Astrocyte of the spinal cord (primary cell): Measurements from ENCODE around the gene LAMB1.

Experiments used
- DNase-seq: peaks from one replicate; pipeline ENCODE4 v3.0.0; 2011; ENCODE audit warnings: low read depth, low spot score
- H3K4me3 ChIP-seq: 2 replicates; pipeline ENCODE4 v1.5.1; 2011; ENCODE audit warnings: low read depth, mild to moderate bottlenecking, low read length, moderate library complexity
- in situ Hi-C: cut with HindIII; loops from 2 replicates; pipeline ENCODE4 v1.10.0; 2017; ENCODE audit warnings: low sequenced_read_pairs
- TF ChIP-seq, protein P1 (sequence below): IDR thresholded peaks from 2 replicates; pipeline ENCODE4 v1.5.1; 2012; ENCODE audit warnings: low read depth, mild to moderate bottlenecking, low read length, inconsistent platforms

Gene LAMB1

DNA sequence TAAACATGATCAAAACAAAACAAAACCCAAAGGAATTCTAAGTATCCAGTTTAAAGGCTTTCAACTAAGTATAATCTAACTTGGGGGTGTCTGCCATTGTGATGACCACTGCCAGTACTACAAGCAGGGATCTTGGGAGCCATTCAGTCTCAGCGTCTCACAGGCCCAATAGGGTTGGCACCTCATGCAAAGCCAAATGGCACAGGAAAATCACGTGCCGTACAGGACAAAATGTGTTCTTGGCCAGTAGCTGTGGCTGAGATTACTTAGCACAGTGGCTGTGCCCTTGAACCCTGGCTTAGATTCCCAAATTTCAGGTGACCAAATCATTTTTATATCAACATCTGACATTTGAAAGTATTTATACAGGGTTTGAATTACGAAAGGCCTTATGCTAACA is 62.0 kb downstream of the LAMB1 start:
- TF ChIP-seq, protein P1, sequence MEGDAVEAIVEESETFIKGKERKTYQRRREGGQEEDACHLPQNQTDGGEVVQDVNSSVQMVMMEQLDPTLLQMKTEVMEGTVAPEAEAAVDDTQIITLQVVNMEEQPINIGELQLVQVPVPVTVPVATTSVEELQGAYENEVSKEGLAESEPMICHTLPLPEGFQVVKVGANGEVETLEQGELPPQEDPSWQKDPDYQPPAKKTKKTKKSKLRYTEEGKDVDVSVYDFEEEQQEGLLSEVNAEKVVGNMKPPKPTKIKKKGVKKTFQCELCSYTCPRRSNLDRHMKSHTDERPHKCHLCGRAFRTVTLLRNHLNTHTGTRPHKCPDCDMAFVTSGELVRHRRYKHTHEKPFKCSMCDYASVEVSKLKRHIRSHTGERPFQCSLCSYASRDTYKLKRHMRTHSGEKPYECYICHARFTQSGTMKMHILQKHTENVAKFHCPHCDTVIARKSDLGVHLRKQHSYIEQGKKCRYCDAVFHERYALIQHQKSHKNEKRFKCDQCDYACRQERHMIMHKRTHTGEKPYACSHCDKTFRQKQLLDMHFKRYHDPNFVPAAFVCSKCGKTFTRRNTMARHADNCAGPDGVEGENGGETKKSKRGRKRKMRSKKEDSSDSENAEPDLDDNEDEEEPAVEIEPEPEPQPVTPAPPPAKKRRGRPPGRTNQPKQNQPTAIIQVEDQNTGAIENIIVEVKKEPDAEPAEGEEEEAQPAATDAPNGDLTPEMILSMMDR, result no peak
- no peak for DNase-seq
- no peak overlapping the region for H3K4me3 ChIP-seq
- in situ Hi-C loops, result no loop called here

DNA sequence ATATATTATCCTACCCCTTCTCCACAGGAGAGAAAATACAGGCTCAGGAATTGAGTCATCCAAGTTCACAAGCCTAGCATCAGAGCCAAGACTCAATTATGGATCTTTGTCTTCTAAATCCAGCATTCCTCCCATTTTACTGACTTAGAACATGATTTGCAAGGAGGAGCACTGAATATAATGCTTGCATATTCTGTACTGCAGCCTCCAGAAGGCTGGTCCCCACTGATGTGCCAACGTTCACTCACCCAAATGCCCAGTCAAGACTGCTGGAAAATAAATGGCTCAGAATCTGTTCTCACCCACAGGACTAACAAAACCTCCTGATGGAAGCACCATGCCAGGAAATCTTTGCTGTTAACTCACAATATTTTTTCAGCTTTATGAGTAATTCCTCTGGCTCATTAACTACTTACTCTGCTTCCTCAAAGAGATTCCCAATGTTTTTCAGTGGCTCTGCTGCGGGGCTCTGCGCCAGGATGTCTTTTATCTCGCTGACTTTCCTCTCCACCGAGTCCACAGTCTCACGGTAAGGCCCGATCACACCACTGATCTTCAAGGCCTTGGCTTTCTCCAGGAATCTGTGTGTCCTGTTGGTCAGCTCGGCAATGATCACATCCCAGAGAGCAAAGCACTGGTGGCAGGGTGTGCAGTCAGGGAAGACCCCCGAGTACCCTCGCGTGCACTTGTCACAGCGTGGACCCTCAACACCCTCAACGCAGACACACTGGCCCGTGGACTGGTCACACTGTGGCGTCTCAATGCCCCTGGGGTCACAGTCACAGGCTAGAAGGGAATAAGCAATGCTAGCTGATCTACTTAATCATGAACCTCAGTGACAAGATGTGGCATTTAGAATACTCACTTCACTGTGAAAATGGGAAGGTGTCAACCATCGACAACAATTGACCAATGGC is 63.1 kb downstream of the LAMB1 start:
- in situ Hi-C loops, result no loop called here
- DNase-seq, result peak; percentile 94
- TF ChIP-seq, protein P1, result no peak
- H3K4me3 ChIP-seq, result no peak overlapping the region

DNA sequence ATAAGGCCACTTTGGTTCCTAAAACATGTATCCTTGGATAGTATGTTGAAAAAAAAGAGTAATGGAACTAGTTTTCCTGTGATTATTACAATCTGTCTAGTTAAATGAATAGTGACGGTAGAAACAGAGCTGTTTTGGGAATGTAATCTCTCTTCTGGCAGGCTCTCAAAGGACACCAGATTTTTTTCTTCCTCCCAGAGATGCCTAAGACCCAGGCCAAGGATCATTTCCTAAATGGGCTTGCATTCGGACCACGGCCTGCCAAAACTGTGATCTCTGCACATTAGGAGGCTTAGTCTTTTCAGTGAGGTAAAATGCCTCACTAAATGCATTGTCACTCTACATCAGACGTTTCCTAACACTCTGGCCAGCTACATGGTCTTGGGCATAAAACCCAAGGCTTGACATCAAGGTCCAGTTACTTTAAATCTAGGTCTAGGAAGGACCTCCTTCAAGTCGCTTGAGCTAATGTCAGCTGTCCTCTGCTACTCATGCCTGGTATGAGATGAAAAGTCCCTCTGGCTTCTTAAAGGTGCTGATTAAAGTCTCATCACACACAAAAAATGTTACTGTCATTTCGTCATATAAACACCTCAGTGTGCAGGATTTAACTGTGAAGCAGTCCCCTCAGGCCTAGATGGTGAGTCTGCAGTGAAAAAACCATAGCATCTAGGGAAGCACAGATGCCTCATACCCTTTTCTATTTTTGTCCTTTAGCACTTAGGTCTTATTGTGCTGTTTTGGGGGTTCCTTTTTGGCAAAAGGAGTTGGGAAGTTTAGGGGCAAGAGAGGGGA is 64.3 kb downstream of the LAMB1 start:
- in situ Hi-C loops, result no loop called here
- TF ChIP-seq, protein P1, result no peak
- no peak overlapping the region for H3K4me3 ChIP-seq
- no peak for DNase-seq

DNA sequence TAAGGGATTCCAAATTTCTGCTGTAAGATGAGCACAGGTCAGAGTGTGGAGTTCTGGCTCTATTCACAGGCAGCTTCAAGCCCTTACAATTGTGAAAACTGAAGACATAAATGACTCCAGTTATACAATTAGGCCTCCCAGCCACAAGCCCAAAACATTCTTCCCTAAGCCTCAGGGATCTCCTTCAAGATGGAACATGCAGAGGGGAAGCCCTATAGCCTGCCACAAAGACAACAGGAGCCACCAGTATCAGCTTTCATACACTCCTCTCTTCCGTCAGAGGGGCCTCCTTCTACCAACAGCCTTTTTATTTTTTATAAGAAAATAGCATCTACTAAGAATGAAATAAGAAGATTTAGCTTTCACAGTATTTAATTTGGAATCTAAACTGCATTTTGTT is 65.4 kb downstream of the LAMB1 start:
- DNase-seq, result no peak
- TF ChIP-seq, protein P1, result no peak
- no peak overlapping the region for H3K4me3 ChIP-seq
- in situ Hi-C loops, result no loop called here

DNA sequence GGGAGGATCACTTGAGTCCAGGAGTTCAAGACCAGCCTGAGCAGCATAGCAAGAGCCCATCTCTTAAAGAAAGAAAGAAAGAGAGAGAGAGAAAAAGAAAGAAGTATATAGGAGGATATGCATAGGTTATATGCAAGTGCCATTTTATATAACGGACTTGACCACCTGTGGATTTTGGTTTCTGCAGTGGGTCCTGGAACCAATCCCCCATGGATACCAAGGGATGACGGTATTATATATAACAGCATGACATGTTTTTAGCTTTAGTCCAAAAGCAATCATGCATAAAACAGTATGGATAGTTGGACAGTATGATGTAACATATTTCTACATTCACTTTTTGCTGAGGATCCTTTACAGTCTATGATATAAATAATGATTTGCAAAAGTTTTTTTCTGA is 66.6 kb downstream of the LAMB1 start:
- in situ Hi-C loops, result no loop called here
- TF ChIP-seq, protein P1, result no peak
- H3K4me3 ChIP-seq, result no peak overlapping the region
- no peak for DNase-seq

DNA sequence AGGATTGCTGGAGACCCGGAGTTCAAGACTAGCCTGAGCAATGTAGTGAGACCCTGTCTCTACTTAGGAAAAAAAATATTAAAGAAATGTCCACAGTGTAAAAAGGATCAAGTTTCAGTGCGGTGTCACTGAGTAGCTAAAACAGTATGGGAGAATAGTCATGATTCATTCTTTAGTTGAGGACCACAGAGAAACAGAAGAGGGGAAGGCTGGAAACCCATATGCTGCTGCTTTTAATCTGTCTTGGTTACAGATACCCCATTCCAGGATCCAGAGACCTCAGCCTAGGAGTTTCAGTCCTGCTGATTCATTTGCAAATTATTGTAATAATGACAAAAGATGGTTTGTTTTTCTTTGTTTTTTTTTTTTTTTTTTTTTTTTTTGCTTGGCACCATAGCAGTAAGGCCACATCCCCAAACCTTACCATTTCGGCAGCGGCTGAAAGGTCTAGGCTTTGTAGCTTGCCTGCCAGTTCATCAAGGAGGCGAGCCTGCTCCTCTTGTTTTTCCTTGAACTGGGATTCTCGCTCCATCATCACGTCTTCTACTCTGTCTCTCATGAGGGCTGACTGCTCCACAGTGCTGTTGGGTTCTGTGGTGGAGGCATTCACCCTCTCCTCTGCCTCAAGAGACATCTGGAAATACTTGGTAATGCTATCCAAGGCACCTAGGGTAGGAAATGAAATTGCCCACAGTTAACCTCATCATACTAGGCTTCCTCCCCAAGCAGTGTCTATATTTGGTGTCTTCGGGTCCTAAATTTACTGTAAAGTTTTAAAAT is 67.8 kb downstream of the LAMB1 start:
- peak; percentile 84 for DNase-seq
- no peak overlapping the region for H3K4me3 ChIP-seq
- in situ Hi-C loops, result no loop called here
- TF ChIP-seq, protein P1, result no peak
